WTC11 (cell line): ENCODE results near the gene RECK.

Experiments used
- ETV6 ChIP-seq: sonication (generic); formaldehyde crosslinking; IDR thresholded peaks from 2 replicates; pipeline ENCODE4 v1.8.1; 2022; ENCODE audit warnings: mild to moderate bottlenecking, missing genetic modification reagents
- FOXP1 ChIP-seq: sonication (generic); formaldehyde crosslinking; IDR thresholded peaks from 2 replicates; pipeline ENCODE4 v1.8.0; 2022; ENCODE audit warnings: missing genetic modification reagents, mild to moderate bottlenecking, moderate library complexity, borderline replicate concordance
- NFATC4 ChIP-seq: fragments of 250-450 bp; sonication (Bioruptor Pico); IDR thresholded peaks from 2 replicates; pipeline ENCODE4 v1.9.0; 2021; ENCODE audit warnings: mild to moderate bottlenecking
- NR2C2 ChIP-seq: sonication (generic); formaldehyde crosslinking; IDR thresholded peaks from 2 replicates; pipeline ENCODE4 v1.8.0; 2022; ENCODE audit warnings: mild to moderate bottlenecking, missing genetic modification reagents
- RORB ChIP-seq: fragments of 250-450 bp; sonication (Bioruptor Pico); IDR thresholded peaks from 2 replicates; pipeline ENCODE4 v1.9.0; 2021; ENCODE audit warnings: mild to moderate bottlenecking
- SP1 ChIP-seq: sonication (generic); formaldehyde crosslinking; conservative IDR thresholded peaks from 2 replicates; pipeline ENCODE4 v1.8.1; 2022; ENCODE audit warnings: missing genetic modification reagents
- ZNF232 ChIP-seq: sonication (generic); formaldehyde crosslinking; IDR thresholded peaks from 2 replicates; pipeline ENCODE4 v1.8.0; 2022; ENCODE audit warnings: mild to moderate bottlenecking, missing genetic modification reagents
- TF ChIP-seq, protein P1 (sequence below): fragments of 200-600 bp; IDR thresholded peaks from 2 replicates; pipeline ENCODE4 v1.8.0; 2022; ENCODE audit warnings: antibody characterized with exemption
- TF ChIP-seq, protein P2 (sequence below): sonication (generic); formaldehyde crosslinking; IDR thresholded peaks from 2 replicates; pipeline ENCODE4 v1.8.0; 2022; ENCODE audit warnings: mild to moderate bottlenecking, missing genetic modification reagents
- TF ChIP-seq, protein P3 (sequence below): sonication (generic); formaldehyde crosslinking; IDR thresholded peaks from 2 replicates; pipeline ENCODE4 v1.8.0; 2022; ENCODE audit warnings: mild to moderate bottlenecking, missing genetic modification reagents
- TF ChIP-seq, protein P4 (sequence below): fragments of 250-450 bp; sonication (Bioruptor Pico); IDR thresholded peaks from 2 replicates; pipeline ENCODE4 v1.9.0; 2021; ENCODE audit warnings: moderate library complexity, mild to moderate bottlenecking, inconsistent platforms, borderline replicate concordance

DNA sequence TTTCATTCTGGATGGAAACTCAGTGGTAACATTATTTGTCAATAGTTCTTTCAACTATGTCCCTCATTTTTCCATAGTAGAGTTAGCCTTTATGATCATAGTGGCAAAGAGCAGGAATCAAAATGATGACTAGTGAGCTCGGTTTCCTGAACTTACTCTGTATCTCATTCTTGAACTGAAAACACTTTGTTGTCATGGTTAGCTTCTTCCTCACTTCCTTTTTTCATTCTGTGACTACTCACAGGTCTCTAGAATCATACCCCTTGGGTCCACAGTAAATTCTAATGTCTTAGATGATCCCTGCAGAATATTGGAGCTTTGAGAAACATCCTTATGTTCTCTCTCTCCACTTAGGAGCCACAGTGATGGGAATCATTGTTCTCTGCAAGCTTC lies 29.4 kb upstream of the RECK start:
- TF ChIP-seq ZNF232 (CRISPR knock-in tag): no peak
- no peak for TF ChIP-seq SP1 (CRISPR knock-in tag)
- TF ChIP-seq, protein P1, sequence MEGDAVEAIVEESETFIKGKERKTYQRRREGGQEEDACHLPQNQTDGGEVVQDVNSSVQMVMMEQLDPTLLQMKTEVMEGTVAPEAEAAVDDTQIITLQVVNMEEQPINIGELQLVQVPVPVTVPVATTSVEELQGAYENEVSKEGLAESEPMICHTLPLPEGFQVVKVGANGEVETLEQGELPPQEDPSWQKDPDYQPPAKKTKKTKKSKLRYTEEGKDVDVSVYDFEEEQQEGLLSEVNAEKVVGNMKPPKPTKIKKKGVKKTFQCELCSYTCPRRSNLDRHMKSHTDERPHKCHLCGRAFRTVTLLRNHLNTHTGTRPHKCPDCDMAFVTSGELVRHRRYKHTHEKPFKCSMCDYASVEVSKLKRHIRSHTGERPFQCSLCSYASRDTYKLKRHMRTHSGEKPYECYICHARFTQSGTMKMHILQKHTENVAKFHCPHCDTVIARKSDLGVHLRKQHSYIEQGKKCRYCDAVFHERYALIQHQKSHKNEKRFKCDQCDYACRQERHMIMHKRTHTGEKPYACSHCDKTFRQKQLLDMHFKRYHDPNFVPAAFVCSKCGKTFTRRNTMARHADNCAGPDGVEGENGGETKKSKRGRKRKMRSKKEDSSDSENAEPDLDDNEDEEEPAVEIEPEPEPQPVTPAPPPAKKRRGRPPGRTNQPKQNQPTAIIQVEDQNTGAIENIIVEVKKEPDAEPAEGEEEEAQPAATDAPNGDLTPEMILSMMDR: no peak
- TF ChIP-seq, protein P2, sequence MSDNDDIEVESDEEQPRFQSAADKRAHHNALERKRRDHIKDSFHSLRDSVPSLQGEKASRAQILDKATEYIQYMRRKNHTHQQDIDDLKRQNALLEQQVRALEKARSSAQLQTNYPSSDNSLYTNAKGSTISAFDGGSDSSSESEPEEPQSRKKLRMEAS (CRISPR knock-in tag): no peak
- no peak for TF ChIP-seq FOXP1 (CRISPR knock-in tag)
- TF ChIP-seq, protein P3, sequence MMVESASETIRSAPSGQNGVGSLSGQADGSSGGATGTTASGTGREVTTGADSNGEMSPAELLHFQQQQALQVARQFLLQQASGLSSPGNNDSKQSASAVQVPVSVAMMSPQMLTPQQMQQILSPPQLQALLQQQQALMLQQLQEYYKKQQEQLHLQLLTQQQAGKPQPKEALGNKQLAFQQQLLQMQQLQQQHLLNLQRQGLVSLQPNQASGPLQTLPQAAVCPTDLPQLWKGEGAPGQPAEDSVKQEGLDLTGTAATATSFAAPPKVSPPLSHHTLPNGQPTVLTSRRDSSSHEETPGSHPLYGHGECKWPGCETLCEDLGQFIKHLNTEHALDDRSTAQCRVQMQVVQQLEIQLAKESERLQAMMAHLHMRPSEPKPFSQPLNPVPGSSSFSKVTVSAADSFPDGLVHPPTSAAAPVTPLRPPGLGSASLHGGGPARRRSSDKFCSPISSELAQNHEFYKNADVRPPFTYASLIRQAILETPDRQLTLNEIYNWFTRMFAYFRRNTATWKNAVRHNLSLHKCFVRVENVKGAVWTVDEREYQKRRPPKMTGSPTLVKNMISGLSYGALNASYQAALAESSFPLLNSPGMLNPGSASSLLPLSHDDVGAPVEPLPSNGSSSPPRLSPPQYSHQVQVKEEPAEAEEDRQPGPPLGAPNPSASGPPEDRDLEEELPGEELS: no peak
- no peak for TF ChIP-seq ETV6
- no peak for TF ChIP-seq NFATC4 (CRISPR knock-in tag)
- TF ChIP-seq RORB: no peak
- TF ChIP-seq, protein P4, sequence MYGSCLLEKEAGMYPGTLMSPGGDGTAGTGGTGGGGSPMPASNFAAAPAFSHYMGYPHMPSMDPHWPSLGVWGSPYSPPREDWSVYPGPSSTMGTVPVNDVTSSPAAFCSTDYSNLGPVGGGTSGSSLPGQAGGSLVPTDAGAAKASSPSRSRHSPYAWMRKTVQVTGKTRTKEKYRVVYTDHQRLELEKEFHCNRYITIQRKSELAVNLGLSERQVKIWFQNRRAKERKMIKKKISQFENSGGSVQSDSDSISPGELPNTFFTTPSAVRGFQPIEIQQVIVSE: no peak
- no peak for TF ChIP-seq NR2C2 (CRISPR knock-in tag)
